BE2C (cell line): ENCODE data around the gene AUNIP.
A peak's percentile ranks its signal among the peaks of the same experiment; 100 is the strongest.

Source experiments
- DNase-seq: peaks from one replicate; pipeline ENCODE4 v3.0.0-alpha.2; 2020
- H3K27me3 ChIP-seq: fragments of 250-450 bp; sonication (Bioruptor Pico); 2 replicates; pipeline ENCODE4 v1.5.1; 2020; ENCODE audit warnings: mild to moderate bottlenecking
- H3K36me3 ChIP-seq: fragments of 250-450 bp; sonication (Bioruptor Pico); 2 replicates; pipeline ENCODE4 v1.5.1; 2020; ENCODE audit warnings: mild to moderate bottlenecking
- H3K4me1 ChIP-seq: fragments of 250-450 bp; sonication (Bioruptor Pico); 2 replicates; pipeline ENCODE4 v1.5.1; 2020
- H3K4me3 ChIP-seq: 2 replicates; pipeline ENCODE4 v1.5.1; 2011; ENCODE audit warnings: low read depth, low read length
- H3K9me3 ChIP-seq: fragments of 250-450 bp; sonication (Bioruptor Pico); 2 replicates; pipeline ENCODE4 v1.5.1; 2020
- CTCF ChIP-seq: IDR thresholded peaks from 2 replicates; pipeline ENCODE4 v1.5.1; 2012; ENCODE audit warnings: mild to moderate bottlenecking, low read depth, low read length

AUNIP gene

GRCh38 chr1:25826571-25826970, 32.7 kb downstream of the AUNIP start:
- TF ChIP-seq CTCF: no peak
- no peaks in the 10 kb centered on the region for H3K4me1 ChIP-seq
- DNase-seq: no peak
- H3K9me3 ChIP-seq: no peaks in the 10 kb centered on the region
- no peaks in the 10 kb centered on the region for H3K27me3 ChIP-seq
- H3K36me3 ChIP-seq: peaks cover 9% of the 10 kb centered on the region
- H3K4me3 ChIP-seq: no peak overlapping the region

GRCh38 chr1:25825605-25826004, 33.7 kb downstream of the AUNIP start:
- no peaks in the 10 kb centered on the region for H3K9me3 ChIP-seq

GRCh38 chr1:25821630-25822091, 37.6 kb downstream of the AUNIP start:
- no peaks in the 10 kb centered on the region for H3K27me3 ChIP-seq
- no peak for DNase-seq
- H3K4me1 ChIP-seq: peaks cover 3% of the 10 kb centered on the region
- TF ChIP-seq CTCF: no peak
- no peaks in the 10 kb centered on the region for H3K9me3 ChIP-seq
- no peaks in the 10 kb centered on the region for H3K36me3 ChIP-seq
- H3K4me3 ChIP-seq: no peak overlapping the region

More at GRCh38 chr1:25825605-25826004, 33.7 kb downstream of the AUNIP start:
- Histone ChIP-seq H3K4me3 (no peak overlapping the region), H3K4me1 (no peaks in the 10 kb centered on the region), H3K36me3 (peaks cover 9% of the 10 kb centered on the region), H3K27me3 (no peaks in the 10 kb centered on the region)
- DNase-seq: no peak
- TF ChIP-seq CTCF: no peak

GRCh38 chr1:25821112-25821476, 38.2 kb downstream of the AUNIP start:
- no peak for TF ChIP-seq CTCF
- peak overlapping the region; percentile 66 for H3K4me3 ChIP-seq
- H3K9me3 ChIP-seq: no peaks in the 10 kb centered on the region
- H3K27me3 ChIP-seq: no peaks in the 10 kb centered on the region
- no peaks in the 10 kb centered on the region for H3K36me3 ChIP-seq
- DNase-seq: no peak
- peaks cover 3% of the 10 kb centered on the region for H3K4me1 ChIP-seq

- no peaks in the 10 kb centered on the region for H3K36me3 ChIP-seq
- TF ChIP-seq CTCF: no peak
- H3K4me3 ChIP-seq: peak overlapping the region; percentile 66
- peak; percentile 44 for DNase-seq
- no peaks in the 10 kb centered on the region for H3K9me3 ChIP-seq
- peaks cover 3% of the 10 kb centered on the region for H3K4me1 ChIP-seq
- H3K27me3 ChIP-seq: no peaks in the 10 kb centered on the region
Measured at GRCh38 chr1:25820247-25821111, 38.8 kb downstream of the AUNIP start.
